HCT116 (cell line): ENCODE measurements around the gene AGAP1. TPM values are rescaled to one million over a fixed set of nuclear protein-coding genes. Genes with fewer than 3 reads are reported as not detected.

Experiments
- ATAC-seq: fragments of 200-7000 bp; cut with Tn5 transposase; 2 replicates; pipeline ENCODE4 v1.9.1; 2020; ENCODE audit warnings: mild to moderate bottlenecking, moderate library complexity
- BruUV-seq: library from RNA; stranded (reverse); fragments of 400-500 nt; replicated peaks from 2 replicates; lab custom pipeline; 2021; lab: Mats Ljungman, UMichigan
- CTCF ChIA-PET: fragments of 300-600 bp; sonication (Branson Sonifier 250); formaldehyde crosslinking; loops from one replicate; lab custom pipeline; 2021; ENCODE audit warnings: antibody characterized with exemption; lab: Charles Lee
- POLR2A ChIA-PET: fragments of 300-600, 350-600 bp; sonication (Branson Sonifier 250); formaldehyde crosslinking; loops from one replicate; lab custom pipeline; 2021; ENCODE audit warnings: antibody characterized with exemption; lab: Charles Lee
- RAD21 ChIA-PET, 2 experiments: fragments of 300-600 bp; sonication (Branson Sonifier 250); formaldehyde crosslinking; loops; one replicate each; lab custom pipeline; 2023; ENCODE audit warnings: low total read pairs in 2 of 2; ENCODE audit not compliant: uncharacterized antibody in 2 of 2, unreplicated experiment in 2 of 2, low non-redundant PET in 1 of 2; lab: Charles Lee
- DNase-seq: peaks from one replicate; pipeline ENCODE4 v3.0.0-alpha.2; 2010; ENCODE audit warnings: low read depth, low spot score
- H2AFZ ChIP-seq: fragments of 200-600 bp; shearing (Covaris generic), sonication (generic); 2 replicates; pipeline ENCODE4 v1.6.1; 2017; ENCODE audit warnings: low read depth, mixed run types, mixed read lengths, antibody characterized with exemption, low read length; ENCODE audit not compliant: poor library complexity, severe bottlenecking
- H3K27ac ChIP-seq: 2 replicates; pipeline ENCODE4 v1.5.1; 2012; ENCODE audit warnings: low read depth, low read length
- H3K27me3 ChIP-seq: fragments of 200-600 bp; sonication (generic); 2 replicates; pipeline ENCODE4 v1.6.1; 2016; ENCODE audit warnings: mixed run types, low read length, mixed read lengths; ENCODE audit not compliant: insufficient read depth
- H3K36me3 ChIP-seq, 2 experiments: fragments of 200-500 bp in 1 of 2; fragments of 200-600 bp in 1 of 2; sonication (Bioruptor generic) in 1 of 2; sonication (generic) in 1 of 2; 2 replicates each; pipeline versions ENCODE4 v1.5.1 to v1.6.1; 2014 to 2016; ENCODE audit warnings: low read length in 2 of 2, inconsistent platforms in 1 of 2, mixed read lengths in 1 of 2, mixed run types in 1 of 2; ENCODE audit not compliant: insufficient read depth in 2 of 2, control insufficient read depth in 1 of 2
- H3K4me1 ChIP-seq, 2 experiments: fragments of 200-600 bp in 1 of 2; sonication (generic) in 1 of 2; 2 replicates each; pipeline versions ENCODE4 v1.5.1 to v1.6.1; 2012 to 2017; ENCODE audit warnings: low read length in 2 of 2, inconsistent platforms in 1 of 2, mild to moderate bottlenecking in 1 of 2, mixed read lengths in 1 of 2, mixed run types in 1 of 2, moderate library complexity in 1 of 2; ENCODE audit not compliant: insufficient read depth in 2 of 2, control insufficient read depth in 1 of 2
- H3K4me2 ChIP-seq: fragments of 200-600 bp; sonication (generic); 2 replicates; pipeline ENCODE4 v1.6.1; 2017; ENCODE audit warnings: mixed run types, low read length, mixed read lengths
- H3K4me3 ChIP-seq, 2 experiments: fragments of 200-600 bp in 1 of 2; sonication (generic) in 1 of 2; replicated peaks in 1 of 2; 2 replicates each; pipeline ENCODE4 v1.5.1; 2011 to 2016; ENCODE audit warnings: low read length in 2 of 2, control low read depth in 1 of 2, low read depth in 1 of 2, mild to moderate bottlenecking in 1 of 2, mixed read lengths in 1 of 2, mixed run types in 1 of 2
- H3K79me2 ChIP-seq: fragments of 200-600 bp; sonication (generic); 2 replicates; pipeline ENCODE4 v1.6.1; 2017; ENCODE audit warnings: mild to moderate bottlenecking, mixed run types, low read length, moderate library complexity, mixed read lengths; ENCODE audit not compliant: insufficient read depth
- H3K9ac ChIP-seq: fragments of 200-600 bp; sonication (generic); 2 replicates; pipeline ENCODE4 v1.6.1; 2016; ENCODE audit warnings: low read length, mixed read lengths
- H3K9me2 ChIP-seq: fragments of 200-600 bp; sonication (generic), shearing (Covaris generic); 2 replicates; pipeline ENCODE4 v1.6.1; 2017; ENCODE audit warnings: mixed run types, mild to moderate bottlenecking, moderate library complexity; ENCODE audit not compliant: insufficient read depth
- H3K9me3 ChIP-seq, 2 experiments: fragments of 200-500 bp in 1 of 2; fragments of 200-600 bp in 1 of 2; sonication (Bioruptor generic) in 1 of 2; sonication (generic) in 1 of 2; 2 replicates each; pipeline ENCODE4 v1.6.1; 2014 to 2017; ENCODE audit warnings: low read length in 2 of 2, mixed read lengths in 2 of 2, inconsistent platforms in 1 of 2, low read depth in 1 of 2, mild to moderate bottlenecking in 1 of 2, mixed run types in 1 of 2, moderate library complexity in 1 of 2; ENCODE audit not compliant: control insufficient read depth in 1 of 2, insufficient read depth in 1 of 2
- H4K20me1 ChIP-seq: fragments of 200-600 bp; sonication (generic), shearing (Covaris generic); 2 replicates; pipeline ENCODE4 v1.6.1; 2017; ENCODE audit warnings: mixed run types, mild to moderate bottlenecking, moderate library complexity; ENCODE audit not compliant: insufficient read depth
- CBX3 ChIP-seq: IDR thresholded peaks from 2 replicates; pipeline ENCODE4 v1.6.1; 2012; ENCODE audit warnings: low read depth
- CEBPB ChIP-seq: IDR thresholded peaks from 2 replicates; pipeline ENCODE4 v1.6.1; 2012; ENCODE audit warnings: low read depth
- CTCF ChIP-seq, 3 experiments: fragments of 200-600 bp in 1 of 3; sonication (generic) in 1 of 3; IDR thresholded peaks in 2 of 3; conservative IDR thresholded peaks in 1 of 3; 2 replicates each; pipeline ENCODE4 v1.5.1; 2012 to 2017; ENCODE audit warnings: low read depth in 2 of 3, low read length in 2 of 3, antibody characterized with exemption in 1 of 3, borderline replicate concordance in 1 of 3, control low read depth in 1 of 3, mild to moderate bottlenecking in 1 of 3, mixed read lengths in 1 of 3, mixed run types in 1 of 3, moderate library complexity in 1 of 3; ENCODE audit not compliant: insufficient read depth in 1 of 3
- EGR1 ChIP-seq: IDR thresholded peaks from 2 replicates; pipeline ENCODE4 v1.6.1; 2012; ENCODE audit warnings: low read depth
- ELF1 ChIP-seq: IDR thresholded peaks from 2 replicates; pipeline ENCODE4 v1.6.1; 2012; ENCODE audit warnings: low read depth, borderline replicate concordance
- EZH2 ChIP-seq: fragments of 200-600 bp; sonication (generic); IDR thresholded peaks from 2 replicates; pipeline ENCODE4 v1.6.1; 2017; ENCODE audit warnings: antibody characterized with exemption, mixed run types
- EZH2phosphoT487 ChIP-seq: fragments of 200-600 bp; IDR thresholded peaks from 2 replicates; pipeline ENCODE4 v1.6.1; 2018; ENCODE audit warnings: antibody characterized with exemption, borderline replicate concordance
- JUND ChIP-seq: IDR thresholded peaks from 2 replicates; pipeline ENCODE4 v1.6.1; 2012
- POLR2A ChIP-seq: IDR thresholded peaks from 2 replicates; pipeline ENCODE4 v1.7.0; 2011; ENCODE audit warnings: borderline replicate concordance; ENCODE audit not compliant: insufficient read depth, insufficient read length; ENCODE audit errors: extremely low read depth
- POLR2AphosphoS5 ChIP-seq: IDR thresholded peaks from 2 replicates; pipeline ENCODE4 v1.6.1; 2011; ENCODE audit warnings: mild to moderate bottlenecking, low read depth, low read length, moderate library complexity
- RAD21 ChIP-seq: IDR thresholded peaks from 2 replicates; pipeline ENCODE4 v1.6.1; 2012; ENCODE audit warnings: low read depth, mild to moderate bottlenecking
- REST ChIP-seq: IDR thresholded peaks from 2 replicates; pipeline ENCODE4 v1.6.1; 2012; ENCODE audit warnings: low read depth
- SIN3A ChIP-seq: IDR thresholded peaks from 2 replicates; pipeline ENCODE4 v1.6.1; 2012; ENCODE audit warnings: low read depth
- SP1 ChIP-seq: IDR thresholded peaks from 2 replicates; pipeline ENCODE4 v1.6.1; 2012; ENCODE audit warnings: low read depth
- SRF ChIP-seq: IDR thresholded peaks from 2 replicates; pipeline ENCODE4 v1.6.1; 2012; ENCODE audit warnings: low read depth
- TCF7L2 ChIP-seq: IDR thresholded peaks from 2 replicates; pipeline ENCODE4 v1.7.0; 2011; ENCODE audit warnings: borderline replicate concordance, inconsistent platforms; ENCODE audit not compliant: insufficient read depth, insufficient read length; ENCODE audit errors: extremely low read depth
- YY1 ChIP-seq: IDR thresholded peaks from 2 replicates; pipeline ENCODE4 v1.6.1; 2011; ENCODE audit warnings: low read length, low read depth, moderate library complexity, mild to moderate bottlenecking; ENCODE audit not compliant: insufficient replicate concordance; ENCODE audit errors: extremely low read depth
- ZBTB33 ChIP-seq: IDR thresholded peaks from 2 replicates; pipeline ENCODE4 v1.6.1; 2011; ENCODE audit warnings: mild to moderate bottlenecking, low read length, moderate library complexity; ENCODE audit not compliant: insufficient replicate concordance; ENCODE audit errors: extremely low read depth
- intact Hi-C: fragments of 100-400 bp; cut with micrococcal nuclease; formaldehyde crosslinking; loops from 2 replicates; pipeline ENCODE4 v1.10.0; 2022
- total RNA-seq: library from RNA; stranded (reverse); gene quantifications from one replicate; pipeline ENCODE4 v1.2.1, GENCODE V29; 2021; ENCODE audit not compliant: unreplicated experiment

The AGAP1 gene
- total RNA-seq, 1 experiment from 2014 or later = 43.8 TPM

GRCh38 chr2:236103981-236104380 is 610.1 kb downstream of the AGAP1 start:
- ChIA-PET RAD21 (no interaction called here), CTCF (no interaction called here), POLR2A (no interaction called here)
- no peaks in the 10 kb centered on the region for H3K9me2 ChIP-seq
- no peaks in the 10 kb centered on the region for H3K79me2 ChIP-seq
- no peak for DNase-seq
- no peak overlapping the region for H3K4me3 ChIP-seq
- no peak overlapping the region for H3K9ac ChIP-seq
- H2AFZ ChIP-seq = no peak overlapping the region
- H3K4me1 ChIP-seq = no peaks in the 10 kb centered on the region
- H3K27ac ChIP-seq = no peak overlapping the region
- TF ChIP-seq POLR2AphosphoS5 (no peak), EGR1 (no peak), JUND (no peak), ELF1 (no peak), YY1 (no peak), TCF7L2 (no peak), EZH2phosphoT487 (no peak), POLR2A (no peak), RAD21 (no peak), CBX3 (no peak), EZH2 (no peak), CEBPB (no peak), SRF (no peak), SIN3A (no peak), REST (no peak), ZBTB33 (no peak), SP1 (no peak), CTCF (IDR thresholded peaks at IDR 0.05 in 2 of 3, conservative IDR thresholded peaks at IDR 0.05 in 1 of 3; ENCODE audit: borderline replicate concordance in 1 of 3, insufficient read depth in 1 of 3, low read depth in 2 of 3, low read length in 2 of 3) (no peak)
- no TSS peak for BruUV-seq
- no peaks in the 10 kb centered on the region for H3K27me3 ChIP-seq
- H3K4me2 ChIP-seq = no peak overlapping the region
- no peaks in the 10 kb centered on the region for H3K36me3 ChIP-seq
- H4K20me1 ChIP-seq = no peaks in the 10 kb centered on the region
- H3K9me3 ChIP-seq = no peaks in the 10 kb centered on the region
- ATAC-seq = no peak
- intact Hi-C loops = no loop called here
